ENCODE data around the gene CLEC14A. TPM values are rescaled to one million over a fixed set of nuclear protein-coding genes. Genes with fewer than 3 reads are reported as not detected.

CLEC14A gene
- total and polyA plus RNA-seq, 7 donors: 16.0 to 35.4 (median 20.2) TPM

GRCh38 chr14:38248321-38249028, 7.4 kb downstream of the CLEC14A start:
- no peak for ATAC-seq
- WGBS, 3 donors: 92 to 96% (median 96%) methylated on average over 3 of the region's 3 CpGs

GRCh38 chr14:38243696-38244240, 12.1 kb downstream of the CLEC14A start:
- TF ChIP-seq CTCF (IDR thresholded peaks at IDR 0.05): no peak

More at GRCh38 chr14:38248321-38249028, 7.4 kb downstream of the CLEC14A start:
- Histone ChIP-seq H3K4me1 (no peaks in the 10 kb centered on the region), H3K36me3 (ENCODE audit: insufficient read depth in 1 of 2, low read depth in 1 of 2) (no peaks in the 10 kb centered on the region), H3K27ac (no peak overlapping the region), H3K9me3 (no peaks in the 10 kb centered on the region), H3K27me3 (ENCODE audit: insufficient read depth in 3 of 3, low read length in 2 of 3) (no peaks in the 10 kb centered on the region), H3K4me3 (no peak overlapping the region)
- no peak for DNase-seq
- intact Hi-C loops (cut with DNase I): no loop called here
- TF ChIP-seq CTCF (IDR thresholded peaks at IDR 0.05): no peak

GRCh38 chr14:38238878-38239277, 17.0 kb downstream of the CLEC14A start:
- Histone ChIP-seq H3K36me3 (ENCODE audit: insufficient read depth in 1 of 2, low read depth in 1 of 2) (no peaks in the 10 kb centered on the region), H3K4me1 (no peaks in the 10 kb centered on the region), H3K27me3 (ENCODE audit: insufficient read depth in 3 of 3, low read length in 2 of 3) (no peaks in the 10 kb centered on the region), H3K27ac (no peak overlapping the region), H3K4me3 (no peak overlapping the region), H3K9me3 (no peaks in the 10 kb centered on the region)
- no peak for TF ChIP-seq CTCF (IDR thresholded peaks at IDR 0.05)
- intact Hi-C loops (cut with DNase I): no loop called here
- DNase-seq (no peak), ATAC-seq (no peak)

More at GRCh38 chr14:38243696-38244240, 12.1 kb downstream of the CLEC14A start:
- ATAC-seq (no peak), DNase-seq (no peak)
- Histone ChIP-seq H3K27ac (no peak overlapping the region), H3K4me1 (no peaks in the 10 kb centered on the region), H3K27me3 (ENCODE audit: insufficient read depth in 3 of 3, low read length in 2 of 3) (no peaks in the 10 kb centered on the region), H3K36me3 (ENCODE audit: insufficient read depth in 1 of 2, low read depth in 1 of 2) (no peaks in the 10 kb centered on the region), H3K9me3 (no peaks in the 10 kb centered on the region), H3K4me3 (no peak overlapping the region)
- intact Hi-C loops (cut with DNase I): no loop called here
- 68 to 80% (median 70%) methylated on average over 1 of the region's 1 CpG for WGBS, 3 donors

DNA sequence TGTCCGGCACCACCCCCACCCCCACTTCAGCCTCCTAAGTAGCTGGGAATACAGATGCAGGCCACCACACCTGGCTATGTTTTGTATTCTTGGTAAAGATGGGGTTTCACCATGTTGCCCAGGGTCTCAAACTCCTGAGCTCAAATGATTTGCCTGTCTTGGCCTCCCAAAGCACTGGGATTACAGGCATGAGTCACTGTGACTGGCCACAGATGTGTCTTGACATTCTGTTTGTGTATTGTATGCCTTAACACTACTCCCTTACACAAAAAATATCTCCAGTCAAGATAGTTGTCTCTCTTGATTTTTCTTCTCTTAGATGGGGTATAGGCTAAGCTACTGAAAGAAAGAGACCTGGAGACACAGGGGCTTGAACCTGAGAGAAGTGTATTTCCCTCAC, 17.6 kb downstream of the CLEC14A start:
- Histone ChIP-seq H3K27me3 (ENCODE audit: insufficient read depth in 3 of 3, low read length in 2 of 3) (no peaks in the 10 kb centered on the region), H3K27ac (no peak overlapping the region), H3K4me1 (no peaks in the 10 kb centered on the region), H3K9me3 (no peaks in the 10 kb centered on the region), H3K36me3 (ENCODE audit: insufficient read depth in 1 of 2, low read depth in 1 of 2) (no peaks in the 10 kb centered on the region), H3K4me3 (no peak overlapping the region)
- no peak for DNase-seq
- 79 to 94% (median 80%) methylated on average over 1 of the region's 1 CpG for WGBS, 3 donors
- TF ChIP-seq CTCF (IDR thresholded peaks at IDR 0.05): no peak
- no peak for ATAC-seq
- intact Hi-C loops (cut with DNase I): no loop called here
